RWPE2 (cell line): ENCODE data around the gene TTC34.

Experiments used
- ATAC-seq: fragments of 200-7000 bp; cut with Tn5 transposase; 3 replicates; pipeline ENCODE4 v1.9.1; 2021; ENCODE audit warnings: low read depth
- DNase-seq: peaks from one replicate; pipeline ENCODE4 v3.0.0-alpha.2; 2020; ENCODE audit warnings: low spot score
- H3K27ac ChIP-seq: fragments of 450-650 bp; 2 replicates; pipeline ENCODE4 v1.5.1; 2017; ENCODE audit warnings: mild to moderate bottlenecking; ENCODE audit not compliant: poor library complexity, severe bottlenecking
- H3K27me3 ChIP-seq: fragments of 250-450 bp; sonication (Bioruptor Pico); 2 replicates; pipeline ENCODE4 v1.5.1; 2021; ENCODE audit warnings: mild to moderate bottlenecking, moderate library complexity; ENCODE audit not compliant: insufficient read depth, poor library complexity, severe bottlenecking
- H3K36me3 ChIP-seq: fragments of 250-450 bp; sonication (Bioruptor Pico); 2 replicates; pipeline ENCODE4 v1.5.1; 2020; ENCODE audit warnings: low read depth, mild to moderate bottlenecking, moderate library complexity
- H3K4me1 ChIP-seq: fragments of 250-450 bp; sonication (Bioruptor Pico); 2 replicates; pipeline ENCODE4 v1.5.1; 2021; ENCODE audit warnings: mild to moderate bottlenecking, moderate library complexity; ENCODE audit not compliant: insufficient read depth, poor library complexity, severe bottlenecking
- H3K4me3 ChIP-seq: fragments of 250-450 bp; sonication (Bioruptor Pico); 2 replicates; pipeline ENCODE4 v1.5.1; 2021; ENCODE audit warnings: mild to moderate bottlenecking, moderate library complexity; ENCODE audit not compliant: severe bottlenecking
- H3K9me3 ChIP-seq: fragments of 250-450 bp; sonication (Bioruptor Pico); 2 replicates; pipeline ENCODE4 v1.5.1; 2021; ENCODE audit warnings: mild to moderate bottlenecking, moderate library complexity; ENCODE audit not compliant: severe bottlenecking
- CTCF ChIP-seq: fragments of 450-650 bp; IDR thresholded peaks from one replicate; pipeline ENCODE4 v1.5.1; 2017; ENCODE audit warnings: mild to moderate bottlenecking, moderate library complexity; ENCODE audit not compliant: poor library complexity, severe bottlenecking

Gene TTC34

GRCh38 chr1:2806591-2806990 is 5.1 kb upstream of the TTC34 start:
- no peaks in the 10 kb centered on the region for H3K4me1 ChIP-seq
- H3K9me3 ChIP-seq = peaks cover 4% of the 10 kb centered on the region
- DNase-seq = no peak
- no peak overlapping the region for H3K4me3 ChIP-seq
- H3K27me3 ChIP-seq = peaks cover 7% of the 10 kb centered on the region
- no peak for ATAC-seq
- no peak for TF ChIP-seq CTCF
- H3K36me3 ChIP-seq = no peaks in the 10 kb centered on the region
- no peak overlapping the region for H3K27ac ChIP-seq

- DNase-seq (no peak), ATAC-seq (no peak)
- Histone ChIP-seq H3K27me3 (peaks cover 7% of the 10 kb centered on the region), H3K27ac (no peak overlapping the region), H3K36me3 (no peaks in the 10 kb centered on the region), H3K4me3 (no peak overlapping the region), H3K9me3 (peaks cover 4% of the 10 kb centered on the region), H3K4me1 (no peaks in the 10 kb centered on the region)
- TF ChIP-seq CTCF = no peak
These were observed 4.4 kb upstream of the TTC34 start for GRCh38 chr1:2805801-2806430.

- Histone ChIP-seq H3K4me1 (no peaks in the 10 kb centered on the region), H3K27me3 (peaks cover 7% of the 10 kb centered on the region), H3K27ac (no peak overlapping the region), H3K36me3 (no peaks in the 10 kb centered on the region), H3K4me3 (no peak overlapping the region), H3K9me3 (no peaks in the 10 kb centered on the region)
- ATAC-seq = no peak
- peak; percentile 49 for DNase-seq
- TF ChIP-seq CTCF = no peak
These were observed 3.3 kb upstream of the TTC34 start for GRCh38 chr1:2804628-2805351.

- DNase-seq = peak; percentile 51
- peaks cover 7% of the 10 kb centered on the region for H3K27me3 ChIP-seq
- TF ChIP-seq CTCF = no peak
- ATAC-seq = no peak
- no peaks in the 10 kb centered on the region for H3K4me1 ChIP-seq
- H3K4me3 ChIP-seq = no peak overlapping the region
- no peak overlapping the region for H3K27ac ChIP-seq
- no peaks in the 10 kb centered on the region for H3K9me3 ChIP-seq
- H3K36me3 ChIP-seq = no peaks in the 10 kb centered on the region
These were observed 2.6 kb upstream of the TTC34 start for GRCh38 chr1:2803931-2804627.
